Measurements from ENCODE around the gene TNPO3.

DNA sequence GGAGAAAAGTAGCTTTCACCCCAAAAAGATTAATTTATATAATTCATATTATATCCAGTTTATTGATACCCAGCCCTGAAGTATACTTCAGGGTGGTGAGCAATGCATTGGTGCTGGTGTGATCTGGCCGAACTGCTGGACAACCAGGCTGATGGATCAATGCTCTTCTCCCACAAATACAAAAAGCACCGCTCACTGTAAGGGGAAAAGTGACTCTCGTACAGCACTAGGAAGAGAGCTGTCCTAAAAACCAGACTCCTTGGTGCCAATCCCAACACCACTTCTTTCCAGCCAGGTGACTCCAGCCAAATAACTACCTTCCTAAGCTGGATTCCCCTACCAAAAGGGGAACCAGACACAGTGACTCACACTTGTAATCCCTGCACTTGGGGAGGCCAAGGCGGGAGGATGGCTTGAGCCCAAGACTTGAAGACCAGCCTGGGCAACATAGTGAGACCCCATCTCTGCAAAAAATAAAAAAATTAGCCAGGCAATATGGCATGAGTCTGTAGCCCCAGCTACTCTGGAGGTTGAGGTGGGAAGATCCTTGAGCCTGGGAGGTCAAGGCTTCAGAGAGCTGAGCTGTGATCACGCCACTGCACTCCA is 13.1 kb upstream of the TNPO3 start:
- TF ChIP-seq, protein P1, sequence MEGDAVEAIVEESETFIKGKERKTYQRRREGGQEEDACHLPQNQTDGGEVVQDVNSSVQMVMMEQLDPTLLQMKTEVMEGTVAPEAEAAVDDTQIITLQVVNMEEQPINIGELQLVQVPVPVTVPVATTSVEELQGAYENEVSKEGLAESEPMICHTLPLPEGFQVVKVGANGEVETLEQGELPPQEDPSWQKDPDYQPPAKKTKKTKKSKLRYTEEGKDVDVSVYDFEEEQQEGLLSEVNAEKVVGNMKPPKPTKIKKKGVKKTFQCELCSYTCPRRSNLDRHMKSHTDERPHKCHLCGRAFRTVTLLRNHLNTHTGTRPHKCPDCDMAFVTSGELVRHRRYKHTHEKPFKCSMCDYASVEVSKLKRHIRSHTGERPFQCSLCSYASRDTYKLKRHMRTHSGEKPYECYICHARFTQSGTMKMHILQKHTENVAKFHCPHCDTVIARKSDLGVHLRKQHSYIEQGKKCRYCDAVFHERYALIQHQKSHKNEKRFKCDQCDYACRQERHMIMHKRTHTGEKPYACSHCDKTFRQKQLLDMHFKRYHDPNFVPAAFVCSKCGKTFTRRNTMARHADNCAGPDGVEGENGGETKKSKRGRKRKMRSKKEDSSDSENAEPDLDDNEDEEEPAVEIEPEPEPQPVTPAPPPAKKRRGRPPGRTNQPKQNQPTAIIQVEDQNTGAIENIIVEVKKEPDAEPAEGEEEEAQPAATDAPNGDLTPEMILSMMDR (IDR thresholded peaks at IDR 0.05), result no peak
- no peak for TF ChIP-seq POLR2A (IDR thresholded peaks at IDR 0.05)
